Fibroblast of lung (primary cell): ENCODE results near the gene LTBP1.

Experiments
- CTCF ChIP-seq, 2 donors: IDR thresholded peaks in 1 of 2; conservative IDR thresholded peaks in 1 of 2; 1 replicate in 1 of 2; 2 replicates in 1 of 2; pipeline ENCODE4 v1.5.1; 2011 to 2012; ENCODE audit warnings: low read length in 2 of 2, control low read depth in 1 of 2, inconsistent platforms in 1 of 2, low read depth in 1 of 2, mild to moderate bottlenecking in 1 of 2
- EZH2 ChIP-seq: IDR thresholded peaks from 2 replicates; pipeline ENCODE4 v1.5.1; 2012; ENCODE audit warnings: low read length, control low read depth, mild to moderate bottlenecking; ENCODE audit errors: missing control alignments

- TF ChIP-seq CTCF (conservative IDR thresholded peaks at IDR 0.05 in 1 of 2, IDR thresholded peaks at IDR 0.05 in 1 of 2; ENCODE audit: low read depth in 1 of 2, low read length in 2 of 2): no peak
- no peak for TF ChIP-seq EZH2
These were observed 74.9 kb downstream of the LTBP1 start for GRCh38 chr2:33021542-33022227.
